ENCODE measurements around the gene ELMO1. TPM values are rescaled to one million over a fixed set of nuclear protein-coding genes. Genes with fewer than 3 reads are reported as not detected.
A peak's percentile ranks its signal among the peaks of the same experiment; 100 is the strongest.
"Not testable (repeated sequence)": the region's sequence is repeated elsewhere in the genome, so short reads cannot be mapped to it uniquely, and the experiment has no call there.

Gene ELMO1
- total RNA-seq, 1 donor from 2014 or later, result 11.9 TPM

- DNase-seq (no peak), ATAC-seq (ENCODE audit: poor library complexity) (no peak)
- intact Hi-C loops (cut with DNase I), result no loop called here
These were observed 286.6 kb downstream of the ELMO1 start for GRCh38 chr7:37162106-37162505.

DNA sequence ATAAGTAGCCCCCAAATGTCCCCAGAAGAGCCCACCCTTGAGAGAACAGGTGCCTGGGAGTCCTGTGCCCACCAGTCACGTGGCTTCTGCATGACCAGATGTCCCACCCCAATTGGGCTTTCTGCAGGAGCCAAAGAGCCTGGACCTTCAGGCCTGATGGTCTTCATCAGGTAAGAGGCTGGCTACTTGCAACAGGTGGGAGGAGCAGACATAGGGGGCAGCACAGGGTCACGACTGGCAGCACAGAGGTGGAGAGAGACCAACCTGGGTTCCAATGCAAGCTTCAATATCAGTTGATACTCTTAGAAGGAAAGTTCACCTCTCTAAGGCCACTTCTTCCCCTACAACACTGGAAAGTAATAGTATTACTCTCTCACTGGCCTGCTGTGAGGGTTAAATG lies 288.0 kb downstream of the ELMO1 start:
- no peak for ATAC-seq (ENCODE audit: poor library complexity)
- intact Hi-C loops (cut with DNase I), result no loop called here
- no peak for DNase-seq

GRCh38 chr7:37153376-37153775 lies 295.3 kb downstream of the ELMO1 start:
- DNase-seq, result no peak
- no peak for ATAC-seq (ENCODE audit: poor library complexity)
- intact Hi-C loops (cut with DNase I), result no loop called here

- no peak for ATAC-seq (ENCODE audit: poor library complexity)
- intact Hi-C loops (cut with DNase I), result no loop called here
- no peak for DNase-seq
These were observed 296.8 kb downstream of the ELMO1 start for GRCh38 chr7:37151741-37152413.

GRCh38 chr7:37150856-37151255 lies 297.8 kb downstream of the ELMO1 start:
- no peak for DNase-seq
- no peak for ATAC-seq (ENCODE audit: poor library complexity)
- intact Hi-C loops (cut with DNase I), result no loop called here

DNA sequence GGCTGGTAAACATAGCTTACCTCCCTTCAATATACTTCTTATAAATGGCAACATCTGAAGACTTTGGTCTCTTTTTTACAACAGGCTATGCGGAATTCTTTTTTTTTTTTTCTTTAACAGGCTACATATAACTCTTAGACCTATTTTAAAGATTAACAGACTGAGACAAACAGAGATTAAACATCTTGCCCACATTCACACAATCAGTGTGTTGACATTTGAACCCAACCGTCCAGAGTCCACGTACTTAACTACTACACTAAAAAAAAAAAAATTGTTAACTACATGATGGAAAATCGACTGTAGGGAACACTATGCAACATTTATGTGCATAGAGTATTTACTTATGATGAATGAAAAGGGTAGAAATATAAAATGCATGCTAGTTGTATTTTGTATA lies 298.5 kb downstream of the ELMO1 start:
- ATAC-seq (ENCODE audit: poor library complexity) (no peak), DNase-seq (no peak)
- intact Hi-C loops (cut with DNase I), result no loop called here

- ATAC-seq (ENCODE audit: poor library complexity) (no peak), DNase-seq (no peak)
- intact Hi-C loops (cut with DNase I), result no loop called here
These were observed 298.9 kb downstream of the ELMO1 start for GRCh38 chr7:37149773-37150124.

GRCh38 chr7:37149051-37149772 lies 299.5 kb downstream of the ELMO1 start:
- no peak for DNase-seq
- intact Hi-C loops (cut with DNase I), result no loop called here
- ATAC-seq (ENCODE audit: poor library complexity), result peak; percentile 53

DNA sequence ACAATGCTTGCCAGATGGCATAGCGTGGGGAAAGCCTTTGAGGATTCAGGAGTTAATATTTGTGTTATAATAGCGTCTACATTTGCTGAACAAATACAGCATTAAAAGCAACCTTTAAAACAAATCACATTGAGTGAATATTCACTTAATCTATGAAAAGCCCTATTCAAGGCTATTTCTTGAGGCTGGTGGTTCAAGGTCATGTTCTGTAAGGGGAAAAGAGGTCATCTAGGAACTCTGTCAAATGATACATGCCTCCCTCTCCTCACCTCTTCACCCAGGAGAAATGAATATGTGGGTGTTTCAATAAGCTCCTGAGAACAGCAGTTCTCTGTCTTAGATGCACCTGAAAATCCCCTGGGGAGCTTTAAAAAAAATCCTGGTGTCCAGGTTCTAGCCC lies 303.0 kb downstream of the ELMO1 start:
- intact Hi-C loops (cut with DNase I), result no loop called here
- ATAC-seq (ENCODE audit: poor library complexity), result no peak

GRCh38 chr7:37144423-37144822 lies 304.2 kb downstream of the ELMO1 start:
- DNase-seq (no peak), ATAC-seq (ENCODE audit: poor library complexity) (no peak)
- intact Hi-C loops (cut with DNase I), result no loop called here

More for the DNA sequence above, 303.0 kb downstream of the ELMO1 start:
- no peak for DNase-seq

GRCh38 chr7:37142958-37143357 lies 305.7 kb downstream of the ELMO1 start:
- intact Hi-C loops (cut with DNase I), result no loop called here
- DNase-seq (no peak), ATAC-seq (ENCODE audit: poor library complexity) (no peak)

GRCh38 chr7:37141742-37142141 lies 306.9 kb downstream of the ELMO1 start:
- ATAC-seq (ENCODE audit: poor library complexity), result no peak
- intact Hi-C loops (cut with DNase I), result no loop called here

GRCh38 chr7:37133902-37134301 lies 314.8 kb downstream of the ELMO1 start:
- ATAC-seq (ENCODE audit: poor library complexity); DNase-seq; intact Hi-C loops (cut with DNase I): not testable (repeated sequence)

More at GRCh38 chr7:37141742-37142141, 306.9 kb downstream of the ELMO1 start:
- DNase-seq, result no peak

DNA sequence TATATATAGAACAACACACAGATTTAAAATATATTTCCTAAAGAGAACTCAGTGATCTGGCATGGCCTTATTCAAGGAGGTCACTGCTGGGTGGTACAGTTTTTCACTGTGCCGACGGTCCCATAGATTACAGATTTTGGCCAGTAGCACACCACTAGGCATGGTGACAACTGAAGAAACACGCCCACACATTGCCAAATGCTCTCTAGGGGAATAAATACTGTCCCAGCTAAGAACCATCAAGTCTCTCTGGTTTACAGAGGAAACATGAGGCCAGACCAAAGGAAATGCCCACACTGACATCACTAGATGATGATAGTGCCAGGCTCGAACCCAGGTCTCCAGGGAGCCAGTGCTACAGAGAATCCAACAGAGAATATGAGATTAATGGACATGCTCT lies 316.8 kb downstream of the ELMO1 start:
- no peak for DNase-seq
- intact Hi-C loops (cut with DNase I), result no loop called here
- no peak for ATAC-seq (ENCODE audit: poor library complexity)

- intact Hi-C loops (cut with DNase I), result no loop called here
- ATAC-seq (ENCODE audit: poor library complexity) (no peak), DNase-seq (no peak)
These were observed 319.6 kb downstream of the ELMO1 start for GRCh38 chr7:37129035-37129425.

GRCh38 chr7:37128327-37129034 lies 320.2 kb downstream of the ELMO1 start:
- ATAC-seq (ENCODE audit: poor library complexity), result no peak
- DNase-seq, result no peak
- intact Hi-C loops (cut with DNase I), result no loop called here

- ATAC-seq (ENCODE audit: poor library complexity), result no peak
- intact Hi-C loops (cut with DNase I), result no loop called here
These were observed 329.3 kb downstream of the ELMO1 start for GRCh38 chr7:37119296-37119860.

DNA sequence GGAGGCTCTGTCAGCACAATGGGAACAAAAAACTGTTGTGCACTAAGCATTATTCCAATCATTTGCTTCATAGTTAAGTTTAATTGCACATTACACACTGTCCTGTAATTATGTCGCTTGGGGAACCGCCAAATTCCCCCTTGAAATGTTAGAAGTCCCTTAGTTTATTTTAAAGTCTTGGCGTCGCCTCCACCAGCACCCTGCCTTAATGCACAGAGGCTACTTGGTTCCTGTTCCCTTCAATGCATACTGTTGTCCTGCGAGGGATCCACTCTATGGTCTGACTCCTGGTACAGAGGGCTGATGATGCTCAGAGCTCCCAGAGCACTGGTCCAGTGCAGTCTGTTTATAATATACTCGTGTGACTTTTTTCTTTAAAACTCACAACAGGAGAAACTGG lies 330.7 kb downstream of the ELMO1 start:
- DNase-seq (no peak), ATAC-seq (ENCODE audit: poor library complexity) (no peak)
- intact Hi-C loops (cut with DNase I), result no loop called here

More at GRCh38 chr7:37119296-37119860, 329.3 kb downstream of the ELMO1 start:
- DNase-seq, result no peak

DNA sequence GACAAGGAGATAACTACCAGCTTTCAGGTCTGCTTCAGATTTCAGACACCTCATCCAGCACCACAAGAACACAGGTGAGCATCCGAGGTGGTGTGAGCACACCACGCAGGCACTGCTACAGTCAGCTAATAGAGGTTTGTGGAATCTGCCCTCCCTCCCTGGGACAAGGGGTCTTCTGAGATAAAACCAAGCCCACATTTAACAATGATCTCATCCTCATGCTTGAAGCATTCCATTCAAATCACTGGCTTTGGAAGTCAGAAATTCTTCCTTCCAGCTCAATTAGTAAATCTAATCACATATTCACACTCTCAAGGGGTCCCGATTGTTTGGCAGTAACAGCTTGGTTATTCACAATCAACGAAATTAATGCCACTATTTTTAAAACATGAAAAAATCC lies 331.4 kb downstream of the ELMO1 start:
- DNase-seq (no peak), ATAC-seq (ENCODE audit: poor library complexity) (no peak)
- intact Hi-C loops (cut with DNase I), result no loop called here
